Mesothelial cell of epicardium (in vitro differentiated cells): ENCODE results near the gene CDKN2C. TPM values are rescaled to one million over a fixed set of nuclear protein-coding genes. Genes with fewer than 3 reads are reported as not detected.

ENCODE experiments used
- DNase-seq, 2 experiments: peaks; one replicate each; pipeline ENCODE4 v3.0.0; 2021; ENCODE audit warnings: low spot score in 2 of 2; ENCODE audit not compliant: unreplicated experiment in 2 of 2
- H3K27ac Mint-ChIP-seq: 2 replicates; pipeline ENCODE4 v1.8.0; 2021; ENCODE audit warnings: mixed read lengths
- H3K27me3 Mint-ChIP-seq: 2 replicates; pipeline ENCODE4 v1.8.0; 2021; ENCODE audit warnings: low read depth, mixed read lengths
- H3K36me3 Mint-ChIP-seq: 2 replicates; pipeline ENCODE4 v1.8.0; 2021; ENCODE audit warnings: mixed read lengths
- H3K4me1 Mint-ChIP-seq: 2 replicates; pipeline ENCODE4 v1.8.0; 2021; ENCODE audit warnings: mixed read lengths
- H3K4me3 Mint-ChIP-seq: 2 replicates; pipeline ENCODE4 v1.8.0; 2021; ENCODE audit warnings: mild to moderate bottlenecking, moderate library complexity, mixed read lengths
- H3K9me3 Mint-ChIP-seq: 2 replicates; pipeline ENCODE4 v1.8.0; 2021; ENCODE audit warnings: mixed read lengths
- CTCF ChIP-seq: fragments of 200-600 bp; sonication (generic); IDR thresholded peaks from one replicate; pipeline ENCODE4 v1.5.0; 2021; ENCODE audit warnings: antibody characterized with exemption; ENCODE audit not compliant: unreplicated experiment
- total RNA-seq: library from RNA; stranded (reverse); gene quantifications from 3 replicates; pipeline ENCODE4 v1.2.1, GENCODE V29; 2021

CDKN2C gene
- total RNA-seq, 1 donor from 2014 or later = 0.67 TPM

- Mint-ChIP-seq H3K9me3 (no peaks in the 10 kb centered on the region), H3K27ac (no peak overlapping the region), H3K4me3 (no peak overlapping the region), H3K4me1 (peaks cover 4% of the 10 kb centered on the region), H3K27me3 (peaks cover 83% of the 10 kb centered on the region), H3K36me3 (no peaks in the 10 kb centered on the region)
- no peak for DNase-seq
- no peak for TF ChIP-seq CTCF
These were observed 13.3 kb downstream of the CDKN2C start for GRCh38 chr1:50983219-50983802.

GRCh38 chr1:50985094-50985493, 15.0 kb downstream of the CDKN2C start:
- H3K4me1 Mint-ChIP-seq = no peaks in the 10 kb centered on the region
- H3K4me3 Mint-ChIP-seq = no peak overlapping the region
- no peak for DNase-seq
- no peak for TF ChIP-seq CTCF
- H3K36me3 Mint-ChIP-seq = no peaks in the 10 kb centered on the region
- H3K27me3 Mint-ChIP-seq = peaks cover 77% of the 10 kb centered on the region
- no peaks in the 10 kb centered on the region for H3K9me3 Mint-ChIP-seq
- no peak overlapping the region for H3K27ac Mint-ChIP-seq

- Mint-ChIP-seq H3K27ac (no peak overlapping the region), H3K4me1 (no peaks in the 10 kb centered on the region), H3K27me3 (peaks cover 66% of the 10 kb centered on the region), H3K36me3 (no peaks in the 10 kb centered on the region), H3K9me3 (no peaks in the 10 kb centered on the region), H3K4me3 (no peak overlapping the region)
- no peak for DNase-seq
- no peak for TF ChIP-seq CTCF
These were observed 16.6 kb downstream of the CDKN2C start for GRCh38 chr1:50986653-50987052.

GRCh38 chr1:50989694-50990093, 19.6 kb downstream of the CDKN2C start:
- no peak overlapping the region for H3K27ac Mint-ChIP-seq
- TF ChIP-seq CTCF = no peak
- no peak for DNase-seq
- no peaks in the 10 kb centered on the region for H3K4me1 Mint-ChIP-seq
- no peaks in the 10 kb centered on the region for H3K36me3 Mint-ChIP-seq
- H3K4me3 Mint-ChIP-seq = no peak overlapping the region
- H3K27me3 Mint-ChIP-seq = peaks cover 46% of the 10 kb centered on the region
- H3K9me3 Mint-ChIP-seq = no peaks in the 10 kb centered on the region

- Mint-ChIP-seq H3K4me1 (no peaks in the 10 kb centered on the region), H3K4me3 (no peak overlapping the region), H3K9me3 (no peaks in the 10 kb centered on the region), H3K27ac (no peak overlapping the region), H3K36me3 (no peaks in the 10 kb centered on the region), H3K27me3 (peaks cover 39% of the 10 kb centered on the region)
- no peak for TF ChIP-seq CTCF
- DNase-seq = no peak
These were observed 22.7 kb downstream of the CDKN2C start for GRCh38 chr1:50992532-50993318.
